PC-9 (cell line): Measurements from ENCODE around the gene ZNF81.

Source experiments
- CTCF ChIP-seq: fragments of 200-600 bp; sonication (generic); conservative IDR thresholded peaks from 2 replicates; pipeline ENCODE4 v1.6.1; 2017; ENCODE audit warnings: mixed run types, antibody characterized with exemption, mild to moderate bottlenecking, moderate library complexity
- EZH2 ChIP-seq: fragments of 200-600 bp; sonication (generic); IDR thresholded peaks from 2 replicates; pipeline ENCODE4 v1.8.0; 2017; ENCODE audit warnings: antibody characterized with exemption, low read depth

- TF ChIP-seq CTCF (no peak), EZH2 (no peak)
Measured at GRCh38 chrX:47815901-47816845, 20.5 kb upstream of the ZNF81 start.
